GM19023 (cell line): ENCODE data around the gene MATN1.

Source experiments
- ATAC-seq: cut with Tn5 transposase; IDR thresholded peaks from one replicate; pipeline ENCODE4 v1.9.1; 2021; ENCODE audit warnings: mild to moderate bottlenecking, moderate library complexity; ENCODE audit not compliant: unreplicated experiment

The MATN1 gene

DNA sequence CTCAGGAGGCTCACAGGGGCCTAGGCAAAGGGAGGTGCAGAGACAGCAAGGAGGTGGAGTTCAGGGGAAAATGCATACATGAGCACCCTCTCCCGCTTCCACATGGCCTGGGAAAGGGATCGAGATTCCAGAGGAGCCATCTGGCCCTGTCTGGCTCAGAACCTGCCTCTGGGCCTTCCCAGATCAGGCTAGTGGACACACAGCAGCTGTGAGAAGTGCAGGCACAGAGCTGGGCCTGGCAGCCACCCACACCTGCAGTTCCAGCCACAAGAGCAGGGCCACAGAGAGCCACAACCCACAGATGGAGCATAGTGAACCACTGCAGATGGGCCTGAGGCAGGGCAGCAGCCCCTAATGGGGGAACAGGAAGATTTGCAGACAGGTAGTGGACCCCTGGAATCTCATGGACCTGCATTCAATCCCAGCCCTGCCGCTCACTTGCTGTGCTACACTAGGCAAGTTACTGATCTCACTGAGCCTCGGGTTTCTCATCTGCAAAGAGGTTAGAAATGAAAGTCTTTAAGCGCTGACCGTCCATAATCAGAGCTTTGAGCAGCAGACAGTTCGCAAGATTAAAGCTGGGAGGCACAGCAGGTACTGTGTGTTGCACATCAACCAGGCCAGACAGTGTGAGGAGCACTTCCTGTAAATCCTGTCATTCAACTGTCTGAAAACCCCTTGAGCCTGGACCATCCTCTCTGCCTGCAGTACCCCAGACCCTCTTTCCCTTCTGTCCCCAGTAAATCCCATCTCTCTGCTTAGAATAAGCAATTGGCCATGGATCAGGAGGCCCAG lies 58.0 kb downstream of the MATN1 start:
- no peak for ATAC-seq

GRCh38 chr1:30664103-30664755 lies 59.2 kb downstream of the MATN1 start:
- no peak for ATAC-seq

DNA sequence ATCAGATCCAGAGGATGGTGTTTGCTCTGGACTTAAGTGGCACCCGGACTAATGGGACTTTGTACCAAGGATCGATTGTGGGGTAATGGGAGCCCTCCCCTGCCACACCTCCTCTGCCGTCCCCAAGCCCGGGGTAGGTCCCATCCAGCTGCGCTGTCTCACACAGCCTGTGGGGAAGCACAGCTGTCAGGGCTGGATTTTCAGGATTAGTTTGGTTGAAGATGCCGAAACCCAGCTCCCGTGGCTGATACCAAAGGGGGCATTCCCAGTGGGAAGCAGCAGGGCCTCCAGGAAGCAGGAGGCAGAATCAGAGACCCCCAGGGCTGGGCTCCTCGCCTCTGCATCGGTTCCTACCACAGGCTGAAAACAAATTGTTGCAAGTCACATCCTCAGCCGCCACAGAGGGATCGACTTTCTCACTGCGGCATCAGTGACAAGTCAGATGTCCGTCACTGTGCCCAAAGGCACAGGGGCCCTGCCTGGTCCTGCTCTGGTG lies 59.7 kb downstream of the MATN1 start:
- ATAC-seq: no peak

DNA sequence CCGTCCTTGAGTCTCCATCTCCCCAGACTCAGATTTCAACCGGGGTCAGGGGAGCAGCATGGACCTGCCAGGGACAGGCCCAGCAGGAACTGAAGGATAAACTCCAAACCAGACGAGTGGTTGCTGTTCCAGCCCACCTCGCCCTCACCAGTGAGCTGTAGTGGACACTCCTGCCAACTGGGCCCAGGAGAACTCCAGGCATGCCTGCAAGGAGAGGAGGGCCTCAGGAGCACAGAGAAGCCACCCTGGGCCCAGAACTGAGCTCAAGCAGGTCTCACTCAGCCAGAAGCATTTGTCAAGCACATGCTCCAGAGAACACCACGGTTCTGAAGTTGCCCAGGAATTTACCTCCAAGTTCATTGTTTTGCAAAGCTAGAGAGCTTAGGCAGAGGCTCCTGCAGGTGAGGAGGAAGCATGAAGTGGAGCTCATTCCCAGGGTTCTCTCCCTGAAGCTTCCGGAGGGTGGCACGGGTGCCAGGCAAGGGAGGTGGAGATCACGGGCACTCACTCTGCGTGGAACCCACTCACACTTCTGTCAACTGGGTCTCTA lies 61.0 kb downstream of the MATN1 start:
- no peak for ATAC-seq

GRCh38 chr1:30661311-30661710 lies 62.1 kb downstream of the MATN1 start:
- ATAC-seq: no peak
